Stimulated activated CD8-positive, alpha-beta memory T cell treated with anti-CD3 and anti-CD28 coated beads, Interleukin-4, amount 100 ng/mL, for 1 hour (primary cell): ENCODE measurements around the gene CGB8.
A peak's percentile ranks its signal among the peaks of the same experiment; 100 is the strongest.
"Not testable (repeated sequence)": the region's sequence is repeated elsewhere in the genome, so short reads cannot be mapped to it uniquely, and the experiment has no call there.

Experiments used
- DNase-seq, 2 donors: peaks; one replicate each; pipeline ENCODE4 v3.0.0-alpha.2; 2020; ENCODE audit warnings: low read depth in 2 of 2, low spot score in 1 of 2

The CGB8 gene

DNA sequence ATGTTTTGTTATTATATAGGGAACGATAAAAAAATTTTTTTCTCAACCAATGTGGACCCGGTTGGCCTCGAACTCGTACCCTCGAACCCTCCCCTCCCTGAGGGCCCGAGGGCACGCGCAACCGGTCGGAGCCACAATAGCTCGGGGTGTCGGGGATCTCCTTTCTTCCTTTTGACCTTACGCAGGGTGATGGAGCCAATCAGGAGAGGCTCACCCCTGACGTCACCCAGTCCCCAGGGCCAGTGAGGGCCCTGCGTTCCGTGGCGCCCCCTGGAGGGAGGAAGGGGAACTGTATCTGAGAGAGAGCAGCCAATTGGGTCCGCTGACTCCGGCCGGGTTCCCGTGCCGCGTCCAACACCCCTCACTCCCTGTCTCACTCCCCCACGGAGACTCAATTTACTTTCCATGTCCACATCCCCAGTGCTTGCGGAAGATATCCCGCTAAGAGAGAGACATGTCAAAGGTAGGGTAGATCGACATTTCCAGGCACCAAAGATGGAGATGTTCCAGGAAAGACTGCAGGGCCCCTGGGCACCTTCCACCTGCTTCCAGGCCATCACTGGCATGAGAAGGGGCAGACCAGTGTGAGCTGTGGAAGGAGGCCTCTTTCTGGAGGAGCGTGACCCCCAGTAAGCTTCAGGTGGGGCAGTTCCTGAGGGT is 17.1 kb downstream of the CGB8 start, which contains the start of gene CGB2:
CGB2 (plus strand) TSS at position 249 of the 660 bp plus-strand sequence; CDS start at position 455, 206 bp downstream.
- not testable (repeated sequence) for DNase-seq

DNA sequence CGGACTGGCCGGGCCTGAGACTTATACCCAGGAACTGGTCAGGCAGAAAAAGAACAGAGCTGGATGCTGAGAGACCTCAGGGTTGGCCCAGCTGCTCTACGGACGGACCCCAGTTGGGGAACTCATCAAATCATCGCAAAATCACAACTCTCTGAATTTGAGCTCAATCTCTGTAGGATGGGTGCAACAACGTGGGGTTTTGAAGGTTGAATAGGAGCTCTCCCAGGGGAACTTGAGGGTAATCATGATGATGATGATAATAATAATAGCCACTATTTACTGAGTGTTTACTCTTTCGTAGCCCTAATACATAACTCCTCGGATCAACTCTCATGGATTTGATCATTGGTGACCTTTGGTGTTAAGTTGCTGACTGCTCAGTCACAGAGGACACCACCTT is 18.6 kb downstream of the CGB8 start:
- not testable (repeated sequence) for DNase-seq

DNA sequence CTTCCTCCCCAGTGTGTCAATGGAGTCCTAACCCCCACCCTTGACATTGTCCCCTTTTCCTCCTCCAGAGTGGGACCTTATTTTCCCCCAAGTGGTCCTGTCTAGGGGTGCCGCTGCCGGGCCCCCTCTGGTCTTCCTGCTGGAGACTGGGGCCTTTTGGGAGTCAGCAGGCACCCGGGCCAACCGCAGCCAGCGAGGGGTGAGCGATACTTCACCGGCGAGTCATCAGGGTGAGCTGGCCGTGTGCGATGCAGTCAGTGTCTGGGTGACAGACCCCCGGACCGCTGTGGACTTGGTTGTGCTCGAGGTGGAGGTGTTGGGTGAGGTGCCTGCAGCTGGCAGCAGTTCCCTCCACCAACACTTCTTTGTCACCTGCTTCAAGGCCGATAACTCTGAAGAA is 19.2 kb downstream of the CGB8 start:
- not testable (repeated sequence) for DNase-seq

DNA sequence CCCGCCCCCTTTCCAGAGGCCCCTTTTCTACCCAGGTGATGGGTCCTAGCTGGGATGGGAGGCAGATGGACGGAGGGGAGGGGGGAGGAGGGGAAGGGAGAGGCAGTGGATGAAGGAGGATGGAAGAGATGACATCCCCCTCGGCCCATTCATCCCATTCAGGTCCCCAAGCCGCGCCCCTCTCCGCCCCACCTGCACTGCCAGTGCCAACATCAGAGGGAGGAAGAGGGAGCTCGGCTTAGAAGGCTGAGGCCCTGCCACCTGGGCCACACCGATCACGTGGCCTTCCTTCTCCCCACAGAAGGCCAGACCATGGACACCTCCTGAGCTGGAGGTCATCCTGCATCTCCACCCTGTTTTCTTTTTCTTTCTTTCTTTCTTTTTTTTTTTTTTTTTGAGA is 20.2 kb downstream of the CGB8 start:
- not testable (repeated sequence) for DNase-seq

DNA sequence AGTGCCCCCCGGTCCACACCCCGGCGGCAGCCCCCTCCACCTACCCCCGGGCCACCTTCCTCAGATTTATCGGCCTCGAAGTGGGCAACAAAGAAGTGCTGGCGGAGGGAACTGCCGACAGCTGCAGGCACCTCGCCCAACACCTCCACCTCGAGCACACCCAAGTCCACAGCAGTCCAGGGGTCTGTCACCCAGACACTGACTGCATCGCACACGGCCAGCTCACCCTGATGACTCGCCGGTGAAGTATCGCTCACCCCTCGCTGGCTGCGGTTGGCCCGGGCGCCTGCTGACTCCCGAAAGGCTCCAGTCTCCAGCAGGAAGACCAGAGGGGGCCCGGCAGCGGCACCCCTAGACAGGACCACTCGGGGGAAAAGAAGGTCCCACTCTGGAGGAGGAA is 23.3 kb downstream of the CGB8 start:
- DNase-seq, result not testable (repeated sequence)

DNA sequence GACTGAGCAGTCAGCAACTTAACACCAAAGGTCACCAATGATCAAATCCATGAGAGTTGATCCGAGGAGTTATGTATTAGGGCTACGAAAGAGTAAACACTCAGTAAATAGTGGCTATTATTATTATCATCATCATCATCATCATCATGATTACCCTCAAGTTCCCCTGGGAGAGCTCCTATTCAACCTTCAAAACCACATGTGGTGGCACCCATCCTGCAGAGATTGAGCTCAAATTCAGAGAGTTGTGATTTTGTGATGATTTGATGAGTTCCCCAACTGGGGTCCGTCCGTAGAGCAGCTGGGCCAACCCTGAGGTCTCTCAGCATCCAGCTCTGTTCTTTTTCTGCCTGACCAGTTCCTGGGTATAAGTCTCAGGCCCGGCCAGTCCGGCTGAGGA is 23.8 kb downstream of the CGB8 start:
- not testable (repeated sequence) for DNase-seq

DNA sequence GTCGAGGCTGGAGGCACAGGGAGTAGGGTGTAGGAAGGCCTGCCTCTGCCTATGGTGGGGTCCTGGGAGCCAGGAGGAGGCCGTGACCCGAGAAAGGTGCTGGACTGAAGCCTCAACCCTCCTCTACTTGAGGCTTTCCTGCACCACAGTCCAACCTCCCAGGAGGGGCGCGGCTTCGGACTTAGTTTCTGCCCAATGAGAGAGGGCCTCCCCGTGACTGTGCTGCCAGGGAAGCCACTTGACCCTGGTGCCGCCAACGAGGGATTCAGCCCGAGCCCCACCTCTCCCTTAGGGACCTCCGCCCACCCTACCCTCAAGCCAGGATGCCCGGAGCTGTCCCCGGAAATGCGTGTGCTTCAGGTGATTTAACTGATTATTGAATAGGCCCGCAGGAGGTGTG is 24.7 kb downstream of the CGB8 start, which contains the start of gene CGB3:
CGB3 (minus strand) TSS at position 101 of the 400 bp plus-strand sequence. CDS start 362 bp downstream, outside the sequence.
- not testable (repeated sequence) for DNase-seq

DNA sequence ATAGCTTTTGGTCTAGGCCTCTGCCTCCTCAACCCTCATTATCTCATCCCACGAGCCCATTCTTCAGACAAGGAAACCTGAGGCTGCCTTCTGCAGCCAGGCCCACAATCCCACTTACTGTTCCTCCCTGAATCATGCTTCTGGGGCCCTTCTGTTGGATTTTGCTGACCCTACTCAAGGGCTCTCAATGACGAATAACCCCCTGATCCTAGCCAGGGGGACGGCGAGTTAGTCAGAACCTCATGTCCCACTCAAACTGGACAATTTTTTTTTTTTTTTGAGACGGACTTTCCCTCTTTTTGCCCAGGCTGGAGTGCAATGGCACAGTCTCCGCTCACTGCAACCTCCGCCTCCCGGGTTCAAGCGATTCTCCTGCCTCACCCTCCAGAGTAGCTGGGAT is 26.8 kb downstream of the CGB8 start:
- DNase-seq, result no peak

DNA sequence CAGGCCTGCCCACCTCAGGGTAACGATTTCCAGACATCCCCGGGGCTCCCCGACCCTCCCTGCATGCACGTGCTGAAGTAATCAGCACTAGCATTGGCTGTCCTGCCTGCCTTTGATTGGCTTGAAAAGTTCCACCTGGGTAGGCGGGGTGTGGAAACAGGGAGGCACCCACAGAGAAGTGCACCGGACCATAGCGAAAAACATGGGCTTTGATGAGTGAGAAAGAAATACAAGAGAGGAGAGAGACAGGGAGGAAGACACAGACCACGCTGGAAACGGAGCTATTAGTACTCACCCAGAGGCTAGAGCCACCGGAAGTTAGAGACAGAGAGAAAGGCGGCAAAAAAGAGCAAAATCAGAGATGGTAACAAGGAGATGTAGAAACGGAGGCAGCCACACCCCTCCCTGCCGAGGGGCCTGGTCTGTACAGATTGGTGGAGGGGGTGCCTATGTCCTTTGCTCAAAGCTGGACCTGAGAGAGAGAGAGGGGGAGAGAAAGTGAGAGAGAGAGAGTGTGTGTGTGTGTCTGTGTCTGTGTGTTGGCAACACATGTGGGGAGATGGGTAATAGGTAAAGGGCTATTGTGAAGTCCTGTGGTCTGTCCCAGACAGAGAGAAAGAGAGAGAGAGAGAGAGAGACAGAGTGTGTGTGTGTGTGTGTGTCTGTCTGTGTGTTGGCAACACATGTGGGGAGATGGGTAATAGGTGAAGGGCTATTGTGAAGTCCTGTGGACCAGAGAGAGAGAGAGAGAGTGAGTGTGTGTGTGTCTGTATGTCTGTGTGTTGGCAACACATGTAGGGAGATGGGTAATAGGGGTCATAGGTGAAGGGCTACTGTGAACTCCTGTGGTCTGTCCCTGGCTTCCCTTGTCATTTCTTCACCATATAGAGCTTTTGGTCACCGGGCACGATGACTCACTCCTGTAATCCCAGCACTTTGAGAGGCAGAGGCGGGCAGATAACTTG is 27.7 kb downstream of the CGB8 start:
- DNase-seq, result no peak

DNA sequence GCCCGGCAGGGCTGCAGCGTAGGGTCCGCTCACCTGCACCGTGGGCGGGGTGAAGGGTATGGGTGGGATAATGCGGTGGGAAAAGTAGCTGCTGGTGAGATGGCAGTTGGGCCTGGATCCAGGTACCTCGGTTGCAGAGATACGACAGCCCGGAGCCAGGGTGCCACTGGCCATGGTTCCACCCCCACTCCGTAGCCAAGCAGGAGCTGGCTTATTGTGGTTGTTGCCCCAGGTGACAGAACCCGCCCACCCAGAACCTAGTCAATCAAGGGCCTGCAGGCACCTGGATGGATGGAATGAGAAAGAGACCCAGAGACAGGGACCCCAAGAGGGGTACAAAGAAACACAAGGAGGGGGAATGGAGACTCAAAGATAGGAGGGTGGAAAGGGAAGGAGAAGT is 28.6 kb downstream of the CGB8 start:
- no peak for DNase-seq

DNA sequence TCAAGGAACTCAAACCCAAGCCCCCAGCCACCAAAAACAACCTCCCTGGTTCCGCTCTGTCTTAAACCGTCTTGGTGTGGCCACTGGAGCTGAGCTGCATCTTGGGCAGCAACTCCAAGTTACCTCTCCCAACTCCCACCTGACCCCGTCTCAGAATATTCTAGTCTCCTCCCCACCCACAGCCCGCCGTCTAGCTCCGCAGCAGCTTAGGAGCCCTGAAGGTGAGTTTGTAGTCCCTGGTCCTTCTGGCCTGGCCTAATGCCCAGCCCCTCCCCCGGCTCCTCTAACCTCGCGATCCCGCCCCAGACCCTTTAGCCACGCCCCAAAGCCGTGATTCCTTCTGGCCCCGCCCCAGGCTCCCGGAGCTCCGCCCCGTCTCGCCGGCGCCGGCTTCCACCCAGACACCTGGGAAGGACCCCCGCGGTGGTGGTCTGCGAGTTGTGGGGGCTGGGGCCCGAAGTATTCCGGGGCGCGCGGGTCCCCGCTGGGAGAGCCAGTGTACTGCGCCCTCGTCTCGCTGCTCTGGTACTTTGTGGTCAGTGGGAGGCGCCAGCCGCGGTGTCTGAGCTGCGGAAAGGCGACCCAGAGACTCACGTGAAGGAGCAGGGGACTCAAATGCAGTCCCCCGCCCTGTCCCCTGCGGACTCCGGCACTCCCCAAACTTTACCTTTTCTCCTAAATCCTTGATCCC is 29.5 kb downstream of the CGB8 start:
- peak; percentile 35 to 37 for DNase-seq

DNA sequence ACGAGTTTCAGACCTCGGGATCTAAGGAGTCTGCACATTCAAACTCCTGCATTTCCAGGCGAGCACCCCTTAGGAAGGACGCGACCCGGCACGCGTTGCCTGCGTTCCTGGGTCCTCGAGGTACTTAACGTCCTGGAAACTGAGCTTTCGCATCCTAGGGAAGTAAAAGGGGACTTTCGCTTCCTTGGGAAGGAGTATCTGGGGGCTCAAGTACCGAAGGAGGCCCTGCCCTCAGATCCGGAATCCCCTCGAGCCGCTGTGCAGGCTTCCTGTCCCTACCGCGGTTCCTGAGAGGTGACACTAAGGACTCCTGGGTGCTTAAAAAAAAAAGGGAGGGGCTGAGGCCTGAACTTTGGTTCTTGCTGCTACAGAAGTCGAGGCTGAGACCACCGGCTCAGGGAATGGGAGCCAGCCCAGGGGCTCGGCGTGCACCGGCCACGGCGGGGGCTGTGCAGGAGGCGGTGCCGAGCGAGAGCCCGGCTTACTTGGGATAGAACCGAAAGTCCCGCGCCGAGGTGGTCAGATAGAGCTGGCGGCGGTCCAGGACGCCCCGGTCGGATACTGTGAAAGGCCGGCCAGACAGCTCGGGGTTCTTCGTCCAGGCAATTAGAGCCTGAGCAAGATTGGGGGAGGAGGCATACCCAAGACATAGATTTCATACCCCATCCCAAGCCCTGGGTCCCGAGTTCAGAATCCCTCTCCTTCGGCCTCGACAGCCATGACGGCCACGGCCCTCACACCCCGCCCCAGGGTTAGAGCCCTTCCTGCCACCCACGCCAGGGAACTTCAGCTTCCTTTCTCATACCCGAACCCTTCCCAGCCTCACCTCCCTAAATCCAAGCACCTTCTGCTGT is 30.3 kb downstream of the CGB8 start:
- DNase-seq, result not testable (repeated sequence)

DNA sequence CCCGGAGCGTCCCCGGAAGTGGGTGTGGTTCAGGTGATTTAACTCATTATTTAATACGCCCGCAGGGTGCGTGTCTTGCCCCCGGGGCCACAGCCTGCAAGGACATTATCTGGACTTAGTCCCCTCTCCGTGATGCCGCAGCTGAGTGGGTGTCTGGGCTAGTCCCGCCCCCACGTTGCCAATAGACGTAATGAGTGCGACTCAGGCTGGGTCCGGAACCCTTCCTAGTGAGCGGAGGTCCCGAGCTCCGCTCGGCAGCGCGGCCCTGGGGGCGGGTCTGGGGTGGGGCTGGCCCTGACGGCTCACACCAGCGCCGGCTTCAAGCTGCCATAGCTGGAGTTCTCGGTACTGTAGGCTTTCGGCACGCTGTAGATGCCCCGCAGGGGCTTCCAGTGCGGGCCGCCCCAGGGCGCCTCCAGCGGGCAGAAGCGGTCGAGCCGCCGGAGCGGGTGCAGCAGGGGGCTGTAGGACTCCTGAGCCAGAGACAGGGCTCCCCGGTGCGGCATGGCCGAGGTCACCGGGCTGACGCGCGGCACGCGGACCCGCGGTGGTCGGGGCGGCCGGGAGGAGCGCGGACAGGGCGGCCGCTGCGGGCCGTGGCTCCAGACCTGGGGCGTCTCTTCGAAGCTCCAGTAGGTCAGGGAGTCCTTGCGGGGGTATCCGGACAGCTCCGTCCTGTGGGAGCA is 31.1 kb downstream of the CGB8 start:
- DNase-seq, result peak; percentile 26 to 34

DNA sequence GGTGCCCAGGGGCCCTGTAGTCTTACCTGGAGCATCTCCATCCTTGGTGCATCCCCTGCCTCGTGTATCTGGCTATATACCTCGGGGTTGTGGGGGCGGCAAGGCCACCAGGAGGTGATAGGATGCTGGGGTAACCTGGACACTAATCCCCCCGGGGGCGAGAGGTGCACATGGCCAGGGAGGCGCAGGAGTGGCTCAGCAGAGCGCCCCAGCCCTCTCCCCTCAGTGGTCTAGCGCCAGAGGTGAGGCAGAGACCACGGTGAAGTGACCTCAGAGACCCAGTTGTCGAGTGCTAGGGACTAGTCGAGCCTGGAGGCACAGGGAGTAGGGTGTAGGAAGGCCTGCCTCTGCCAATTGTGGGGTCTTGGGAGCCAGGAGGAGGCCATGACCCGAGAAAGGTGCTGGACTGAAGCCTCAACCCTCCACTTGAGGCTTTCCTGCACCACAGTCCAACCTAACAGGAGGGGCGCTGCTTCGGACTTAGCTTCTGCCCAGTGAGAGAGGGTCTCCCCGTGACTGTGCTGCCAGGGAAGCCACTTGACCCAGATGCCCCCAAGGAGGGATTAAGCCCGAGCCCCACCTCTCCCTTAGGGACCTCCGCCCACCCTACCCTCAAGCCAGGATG is 31.8 kb downstream of the CGB8 start, which contains the start of gene LHB:
LHB (minus strand) TSS at position 51 of the 625 bp plus-strand sequence; CDS start at position 41, 10 bp downstream.
- DNase-seq, result no peak

DNA sequence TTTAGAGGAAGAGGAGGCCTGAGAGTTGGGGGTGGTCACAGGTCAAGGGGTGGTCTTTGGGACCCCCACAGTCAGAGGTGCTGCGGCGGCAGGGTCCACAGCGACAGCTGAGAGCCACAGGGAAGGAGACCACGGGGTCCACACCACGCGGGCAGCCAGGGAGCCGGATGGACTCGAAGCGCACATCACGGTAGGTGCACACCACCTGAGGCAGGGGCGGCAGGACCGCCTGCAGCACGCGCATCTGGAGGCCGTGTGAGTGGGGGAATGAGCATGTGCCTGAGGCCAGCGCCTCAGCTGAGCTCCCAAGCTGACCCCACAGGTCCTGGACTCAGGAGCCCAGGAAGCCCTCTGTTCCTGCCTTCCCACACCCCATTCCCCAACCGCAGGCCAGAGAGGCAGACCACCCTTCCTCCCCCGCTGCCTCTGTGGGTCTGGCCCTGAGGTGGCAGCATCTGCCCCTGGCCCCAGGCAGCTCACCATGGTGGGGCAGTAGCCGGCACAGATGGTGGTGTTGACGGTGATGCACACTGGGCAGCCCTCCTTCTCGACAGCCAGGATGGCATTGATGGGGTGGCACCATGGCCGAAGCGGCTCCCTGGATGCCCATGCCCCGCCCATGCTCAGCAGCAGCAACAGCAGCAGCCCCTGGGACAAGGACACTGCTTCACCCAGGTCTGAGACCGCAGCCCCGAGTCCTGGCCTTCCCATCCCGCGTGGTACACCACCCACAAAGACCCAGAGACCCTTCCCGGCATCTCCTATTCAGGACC is 32.7 kb downstream of the CGB8 start:
- DNase-seq, result no peak

DNA sequence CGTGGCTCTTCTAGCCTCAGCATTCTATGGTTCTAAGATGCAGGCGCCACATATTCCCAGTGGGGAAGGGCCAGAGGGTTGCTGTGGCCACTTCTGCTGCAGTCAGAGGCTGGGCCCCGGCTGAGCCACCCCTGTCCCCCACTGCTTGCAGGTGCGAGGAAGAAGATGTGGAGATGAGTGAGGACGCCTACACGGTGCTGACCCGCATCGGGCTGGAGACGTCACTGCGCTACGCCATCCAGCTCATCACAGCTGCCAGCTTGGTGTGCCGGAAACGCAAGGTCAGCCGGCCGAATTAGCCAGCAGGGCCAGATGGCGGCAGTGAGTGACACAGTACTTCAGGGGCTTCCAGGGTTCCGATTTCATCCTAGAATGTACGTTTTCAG is 34.0 kb downstream of the CGB8 start:
- DNase-seq, result no peak

DNA sequence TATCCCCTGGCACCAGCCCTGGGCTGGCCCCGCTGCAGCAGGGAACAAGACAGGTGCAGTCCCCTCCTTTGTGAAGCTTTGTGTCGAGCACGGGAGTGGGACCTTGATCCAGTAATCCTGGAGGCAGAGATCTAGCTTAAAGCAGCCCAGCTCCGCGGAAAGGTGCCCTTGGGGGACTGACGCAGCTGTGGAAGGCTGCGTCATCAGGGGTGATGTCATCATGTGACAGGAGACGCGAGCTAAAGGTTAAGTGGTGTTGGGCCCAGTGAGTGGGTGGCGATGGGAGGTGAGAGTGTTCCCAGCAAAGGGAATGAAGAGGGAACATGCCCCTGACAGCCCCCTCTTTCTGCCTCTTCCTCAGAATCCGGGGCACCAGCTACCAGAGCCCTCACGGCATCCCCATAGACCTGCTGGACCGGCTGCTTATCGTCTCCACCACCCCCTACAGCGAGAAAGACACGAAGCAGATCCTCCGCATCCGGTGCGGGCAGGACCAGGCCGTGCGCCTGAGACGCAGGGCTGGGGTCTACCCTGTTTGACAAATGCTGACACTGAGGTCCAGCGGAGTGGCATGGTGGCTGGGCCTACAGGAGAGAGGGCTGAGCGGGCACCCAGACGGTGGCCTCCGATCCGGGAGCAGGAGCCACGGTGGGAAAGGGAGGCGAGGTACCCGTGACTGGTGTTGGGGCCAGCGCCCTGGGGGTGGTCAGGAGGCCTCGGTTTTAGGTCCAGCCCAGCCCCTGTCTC is 34.6 kb downstream of the CGB8 start:
- no peak for DNase-seq

DNA sequence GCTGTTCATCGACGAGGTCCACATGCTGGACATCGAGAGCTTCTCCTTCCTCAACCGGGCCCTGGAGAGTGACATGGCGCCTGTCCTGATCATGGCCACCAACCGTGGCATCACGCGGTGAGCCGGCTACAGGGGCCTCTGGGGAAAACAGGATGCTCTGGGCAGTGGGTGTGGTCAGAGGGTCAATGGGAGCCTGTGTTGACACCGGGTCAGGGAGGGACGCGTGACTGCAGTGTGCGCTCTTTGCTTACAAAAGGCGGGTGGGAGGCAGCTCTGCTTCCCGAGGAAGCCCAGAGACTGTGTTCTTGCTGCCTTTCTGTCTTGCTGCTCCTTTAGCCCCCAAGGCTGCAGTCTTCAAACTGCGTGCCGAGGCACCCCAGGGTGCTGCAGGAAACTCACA is 37.7 kb downstream of the CGB8 start:
- no peak for DNase-seq
